Hepatocyte (in vitro differentiated cells): ENCODE results near the gene MACF1.

ENCODE experiments used
- CTCF ChIP-seq: fragments of 200-600 bp; sonication (generic); IDR thresholded peaks from 2 replicates; pipeline ENCODE4 v1.5.1; 2016; ENCODE audit warnings: antibody characterized with exemption, mild to moderate bottlenecking; ENCODE audit not compliant: poor library complexity
- EZH2 ChIP-seq: fragments of 200-600 bp; sonication (generic); IDR thresholded peaks from 2 replicates; pipeline ENCODE4 v1.6.1; 2016; ENCODE audit warnings: antibody characterized with exemption, mild to moderate bottlenecking, borderline replicate concordance

GRCh38 chr1:39445573-39445972 is 241.1 kb downstream of the MACF1 start:
- TF ChIP-seq CTCF (no peak), EZH2 (no peak)
